IgD-negative memory B cell (primary cell): ENCODE measurements around the gene SLC25A23. TPM values are rescaled to one million over a fixed set of nuclear protein-coding genes. Genes with fewer than 3 reads are reported as not detected.
A peak's percentile ranks its signal among the peaks of the same experiment; 100 is the strongest.

Source experiments
- H3K27ac Mint-ChIP-seq, 3 donors: one replicate each; pipeline ENCODE4 v1.8.0; 2020 to 2022; ENCODE audit warnings: mild to moderate bottlenecking in 3 of 3, mixed read lengths in 3 of 3, moderate library complexity in 1 of 3
- H3K27me3 Mint-ChIP-seq: one replicate; pipeline ENCODE4 v1.8.0; 2021; ENCODE audit warnings: mixed read lengths
- H3K36me3 Mint-ChIP-seq: one replicate; pipeline ENCODE4 v1.8.0; 2020; ENCODE audit warnings: mild to moderate bottlenecking, mixed read lengths
- H3K4me1 Mint-ChIP-seq, 3 donors: one replicate each; pipeline ENCODE4 v1.8.0; 2020 to 2022; ENCODE audit warnings: mixed read lengths in 3 of 3, mild to moderate bottlenecking in 1 of 3
- H3K4me3 Mint-ChIP-seq, 4 donors: one replicate each; pipeline ENCODE4 v1.8.0; 2020 to 2022; ENCODE audit warnings: mild to moderate bottlenecking in 4 of 4, mixed read lengths in 4 of 4, moderate library complexity in 3 of 4
- H3K9me3 Mint-ChIP-seq, 3 donors: one replicate each; pipeline ENCODE4 v1.8.0; 2020 to 2021; ENCODE audit warnings: mixed read lengths in 3 of 3, mild to moderate bottlenecking in 1 of 3
- polyA plus RNA-seq: library from polyadenylated mRNA; unstranded; fragments of 300-500 nt; fragmentation: Illumina TruSeq; gene quantifications from one replicate; pipeline ENCODE4 v1.2.3, GENCODE V29; 2021

Gene SLC25A23
- polyA plus RNA-seq, 1 donor from 2014 or later = 28.2 TPM

DNA sequence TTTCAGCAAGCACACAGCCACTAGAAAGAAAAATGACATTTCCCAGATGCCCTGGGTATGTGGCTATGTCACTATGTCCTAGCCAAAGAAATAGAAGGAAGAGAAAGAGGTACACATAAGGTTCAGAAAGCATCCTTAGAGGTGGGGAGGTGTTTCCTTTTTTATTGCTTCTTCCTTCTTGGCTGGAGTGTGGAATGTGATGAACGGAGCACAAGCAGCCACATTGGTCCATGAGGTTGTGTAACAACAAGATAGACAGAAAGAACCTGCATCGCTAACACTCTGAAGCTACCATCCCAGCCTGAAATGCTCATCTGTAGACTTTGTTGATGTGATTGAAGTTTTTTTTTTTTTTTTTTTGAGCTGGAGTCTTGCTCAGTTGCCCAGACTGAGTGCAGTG is 6.7 kb downstream of the SLC25A23 start:
- Mint-ChIP-seq H3K4me3 (no peak overlapping the region), H3K9me3 (peaks cover 0 to 3% (median 2%) of the 10 kb centered on the region in 3 donors), H3K36me3 (peaks cover 21% of the 10 kb centered on the region), H3K4me1 (peaks cover 0 to 3% (median 3%) of the 10 kb centered on the region in 3 donors), H3K27ac (peak overlapping the region in 1 of 3 donors; percentile 28), H3K27me3 (no peaks in the 10 kb centered on the region)

DNA sequence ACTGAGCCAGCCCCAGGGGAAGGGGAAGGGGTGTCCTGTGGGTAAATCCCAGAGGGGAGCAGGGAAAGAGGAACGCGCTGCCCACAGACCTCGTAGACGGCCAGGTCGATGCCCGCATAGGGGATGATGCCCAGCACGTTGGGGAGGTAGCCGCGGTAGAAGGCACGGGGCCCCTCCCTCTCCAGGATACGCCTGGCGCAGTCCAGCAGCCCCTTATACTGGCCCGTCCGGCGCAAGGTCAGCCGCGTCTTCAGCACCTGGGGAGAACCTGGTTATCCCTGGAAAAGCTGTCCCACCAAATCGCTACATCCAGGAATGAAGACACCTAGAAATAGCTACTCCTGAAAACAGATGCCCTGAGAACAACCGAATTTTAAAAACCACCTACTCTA is 7.4 kb downstream of the SLC25A23 start:
- Mint-ChIP-seq H3K4me1 (no peaks in the 10 kb centered on the region), H3K4me3 (no peak overlapping the region), H3K27ac (no peak overlapping the region), H3K36me3 (peaks cover 21% of the 10 kb centered on the region), H3K9me3 (peaks cover 0 to 3% (median 2%) of the 10 kb centered on the region in 3 donors), H3K27me3 (no peaks in the 10 kb centered on the region)

DNA sequence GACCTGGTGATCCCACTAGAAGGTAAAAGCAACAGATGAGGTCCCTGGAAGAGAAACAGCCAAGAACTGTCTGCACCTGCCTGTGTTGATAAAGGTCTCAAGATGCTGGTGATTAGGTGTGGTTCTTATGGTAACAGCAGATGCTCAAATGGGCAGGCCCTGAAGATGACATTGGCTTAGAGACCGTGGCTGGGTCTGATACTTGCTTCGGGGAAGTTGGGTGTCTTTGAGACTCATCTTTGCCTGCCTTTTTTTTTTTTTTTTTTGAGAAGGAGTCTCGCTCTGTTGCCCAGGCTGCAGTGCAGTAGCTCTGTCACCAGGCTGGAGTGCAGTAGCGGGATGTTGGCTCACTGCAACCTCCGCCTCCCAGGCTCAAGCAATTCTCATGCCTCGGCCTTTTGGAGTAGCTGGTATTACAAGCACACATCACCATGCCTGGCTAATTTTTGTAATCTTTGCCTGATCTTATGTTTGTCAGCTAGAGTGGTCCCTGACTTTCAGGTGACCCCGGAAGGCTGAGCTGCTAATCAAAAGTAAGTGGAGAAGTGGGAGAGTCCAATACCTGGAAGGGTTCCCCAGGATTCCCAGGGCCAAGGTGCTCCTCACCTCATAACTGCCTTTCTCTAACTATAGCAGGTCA is 7.9 kb downstream of the SLC25A23 start:
- no peaks in the 10 kb centered on the region for H3K27me3 Mint-ChIP-seq
- H3K36me3 Mint-ChIP-seq = peaks cover 21% of the 10 kb centered on the region
- peaks cover 0 to 7% (median 2%) of the 10 kb centered on the region in 3 donors for H3K9me3 Mint-ChIP-seq
- H3K4me1 Mint-ChIP-seq = no peaks in the 10 kb centered on the region
- no peak overlapping the region for H3K27ac Mint-ChIP-seq
- no peak overlapping the region for H3K4me3 Mint-ChIP-seq

DNA sequence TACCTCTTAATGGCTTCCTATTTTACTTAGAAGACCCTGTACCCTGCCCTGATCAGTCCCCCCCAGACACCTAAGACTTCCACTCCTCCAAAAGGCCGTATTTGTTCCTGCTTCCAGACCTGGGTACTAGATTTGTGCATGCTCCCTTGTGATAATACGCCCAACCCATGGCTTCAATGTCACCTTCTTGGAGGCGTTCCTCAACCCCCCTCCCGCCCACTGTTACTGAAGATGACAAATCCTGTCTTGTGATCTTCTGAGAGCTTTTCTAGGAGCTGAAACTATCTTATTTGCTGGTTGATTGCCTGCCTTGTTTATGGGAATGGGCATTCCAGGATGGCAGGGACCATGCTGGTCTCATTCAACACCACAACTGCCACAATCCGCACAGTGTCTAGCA is 9.4 kb downstream of the SLC25A23 start:
- Mint-ChIP-seq H3K36me3 (peaks cover 14% of the 10 kb centered on the region), H3K9me3 (peaks cover 1 to 12% (median 2%) of the 10 kb centered on the region in 3 donors), H3K4me3 (no peak overlapping the region), H3K27ac (no peak overlapping the region), H3K4me1 (no peaks in the 10 kb centered on the region), H3K27me3 (no peaks in the 10 kb centered on the region)

DNA sequence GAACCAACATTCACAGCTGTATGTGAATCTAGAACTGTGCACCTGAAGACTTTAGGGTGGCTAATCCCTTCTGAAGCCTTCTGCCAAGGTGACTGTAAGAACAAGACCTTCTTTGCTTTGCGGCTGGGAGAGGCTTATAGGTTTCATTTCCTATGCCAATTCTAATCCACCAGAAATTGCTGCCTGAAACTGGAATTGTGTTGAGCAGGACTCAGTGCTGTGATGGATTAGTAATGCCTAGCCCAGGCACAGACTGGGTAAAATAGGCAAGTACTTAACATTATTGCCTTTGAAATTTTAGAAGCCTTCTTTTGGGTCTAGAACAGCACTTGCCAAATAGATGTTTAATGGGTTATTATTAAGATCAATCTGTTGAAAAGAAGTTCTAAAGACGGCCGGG is 11.5 kb downstream of the SLC25A23 start:
- Mint-ChIP-seq H3K27ac (no peak overlapping the region), H3K36me3 (peaks cover 5% of the 10 kb centered on the region), H3K27me3 (no peaks in the 10 kb centered on the region), H3K9me3 (peaks cover 0 to 9% (median 1%) of the 10 kb centered on the region in 3 donors), H3K4me3 (no peak overlapping the region), H3K4me1 (no peaks in the 10 kb centered on the region)

DNA sequence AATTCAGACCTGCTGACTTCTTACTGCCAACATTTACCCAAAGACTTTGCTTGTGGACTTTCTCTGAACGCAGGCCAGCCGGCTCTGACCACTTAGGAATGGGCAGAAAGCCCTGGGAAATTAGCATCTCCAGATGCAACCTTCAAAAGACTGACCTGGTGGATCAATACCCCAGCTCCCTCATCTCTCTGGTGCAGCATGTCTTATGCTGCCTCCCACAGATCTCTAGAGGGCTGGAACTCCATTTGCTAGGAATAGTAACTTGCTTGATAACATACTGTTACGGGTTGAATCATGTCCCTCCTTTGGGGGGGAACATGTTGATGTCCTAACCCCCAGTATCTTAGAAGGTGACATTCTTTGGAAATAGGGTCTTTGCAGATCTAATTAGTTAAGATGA is 13.1 kb downstream of the SLC25A23 start:
- H3K27ac Mint-ChIP-seq = peak overlapping the region in 2 of 3 donors; percentile 17 to 35
- no peak overlapping the region for H3K4me3 Mint-ChIP-seq
- no peaks in the 10 kb centered on the region for H3K27me3 Mint-ChIP-seq
- H3K9me3 Mint-ChIP-seq = peaks cover 0 to 9% (median 1%) of the 10 kb centered on the region in 3 donors
- H3K36me3 Mint-ChIP-seq = peaks cover 3% of the 10 kb centered on the region
- H3K4me1 Mint-ChIP-seq = no peaks in the 10 kb centered on the region

DNA sequence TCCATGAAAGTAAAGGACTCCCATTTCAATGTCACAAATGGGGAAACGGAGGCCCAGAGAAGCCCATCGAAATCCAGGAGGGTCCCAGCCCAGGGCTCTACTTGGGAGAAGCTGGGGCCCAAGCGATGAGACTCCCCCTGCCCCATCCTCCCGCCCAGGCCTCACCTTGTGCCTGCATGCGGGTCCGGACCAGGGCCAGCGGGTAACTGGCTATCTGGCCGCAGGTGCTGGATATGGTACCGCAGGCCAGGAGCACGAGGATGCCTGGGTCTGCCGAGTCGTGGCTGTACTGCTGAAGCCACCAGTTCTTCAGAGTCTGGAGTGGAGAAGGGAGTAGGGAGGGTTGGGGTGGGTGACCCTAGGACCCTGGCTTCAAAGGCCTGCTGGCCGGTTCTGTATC is 15.6 kb downstream of the SLC25A23 start:
- Mint-ChIP-seq H3K27me3 (no peaks in the 10 kb centered on the region), H3K27ac (peak overlapping the region in 1 of 3 donors; percentile 27), H3K36me3 (peaks cover 2% of the 10 kb centered on the region), H3K4me3 (no peak overlapping the region), H3K9me3 (peaks cover 0 to 9% (median 1%) of the 10 kb centered on the region in 3 donors), H3K4me1 (no peaks in the 10 kb centered on the region)

DNA sequence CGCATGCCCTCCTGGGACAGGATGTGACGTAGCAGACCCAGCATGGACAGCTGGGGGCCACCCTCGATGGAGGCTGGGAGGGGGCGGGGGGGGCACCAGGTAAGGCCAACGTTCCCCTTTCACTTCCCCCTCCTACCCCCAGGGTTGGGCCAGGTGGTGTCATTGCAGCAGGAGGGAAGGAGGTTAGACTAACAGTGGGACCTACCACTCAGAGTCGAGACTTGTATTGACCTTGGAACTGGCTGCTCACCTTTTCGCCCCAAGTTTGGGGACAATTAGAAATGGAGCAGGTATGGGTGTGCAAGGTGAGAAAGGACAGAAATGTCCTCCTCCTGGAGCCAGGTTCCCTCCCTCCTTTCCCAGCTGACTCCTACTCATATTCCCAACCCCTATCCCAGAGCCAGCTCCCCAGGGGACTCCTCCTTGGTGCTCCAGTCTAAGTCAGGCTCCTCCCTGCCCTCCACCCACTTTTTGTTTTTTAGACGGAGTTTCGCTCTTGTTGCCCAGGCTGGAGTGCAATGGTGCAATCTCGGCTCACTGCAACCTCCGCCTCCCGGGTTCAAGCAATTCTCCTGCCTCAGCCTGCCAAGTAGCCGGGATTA is 17.4 kb downstream of the SLC25A23 start:
- peaks cover 0 to 2% (median 0%) of the 10 kb centered on the region in 3 donors for H3K4me1 Mint-ChIP-seq
- H3K36me3 Mint-ChIP-seq = peaks cover 4% of the 10 kb centered on the region
- peaks cover 0 to 9% (median 1%) of the 10 kb centered on the region in 3 donors for H3K9me3 Mint-ChIP-seq
- H3K27ac Mint-ChIP-seq = no peak overlapping the region
- no peak overlapping the region for H3K4me3 Mint-ChIP-seq
- no peaks in the 10 kb centered on the region for H3K27me3 Mint-ChIP-seq

DNA sequence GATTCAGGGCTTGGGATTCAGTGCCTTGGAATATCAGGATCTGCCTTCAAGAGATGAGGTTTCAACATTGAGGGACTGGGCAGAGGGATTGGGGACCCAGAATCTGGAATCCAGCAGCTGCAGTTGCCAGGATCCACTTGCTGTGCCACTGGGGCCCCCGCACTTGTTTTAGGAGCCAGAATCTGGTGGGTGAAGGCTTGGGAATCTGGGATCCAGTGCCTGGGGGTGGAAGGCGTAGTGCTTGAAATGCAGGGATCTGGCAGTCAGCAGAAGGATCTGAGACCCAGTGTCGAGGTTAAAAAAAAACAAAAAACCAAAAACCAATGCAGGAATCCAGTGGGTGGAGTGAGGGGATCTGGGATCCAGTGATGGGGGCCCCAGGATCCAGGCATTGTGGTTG is 18.7 kb downstream of the SLC25A23 start:
- no peaks in the 10 kb centered on the region for H3K27me3 Mint-ChIP-seq
- peaks cover 0 to 1% (median 0%) of the 10 kb centered on the region in 3 donors for H3K9me3 Mint-ChIP-seq
- peaks cover 4% of the 10 kb centered on the region for H3K36me3 Mint-ChIP-seq
- H3K4me1 Mint-ChIP-seq = peaks cover 0 to 2% (median 0%) of the 10 kb centered on the region in 3 donors
- H3K4me3 Mint-ChIP-seq = no peak overlapping the region
- H3K27ac Mint-ChIP-seq = no peak overlapping the region

DNA sequence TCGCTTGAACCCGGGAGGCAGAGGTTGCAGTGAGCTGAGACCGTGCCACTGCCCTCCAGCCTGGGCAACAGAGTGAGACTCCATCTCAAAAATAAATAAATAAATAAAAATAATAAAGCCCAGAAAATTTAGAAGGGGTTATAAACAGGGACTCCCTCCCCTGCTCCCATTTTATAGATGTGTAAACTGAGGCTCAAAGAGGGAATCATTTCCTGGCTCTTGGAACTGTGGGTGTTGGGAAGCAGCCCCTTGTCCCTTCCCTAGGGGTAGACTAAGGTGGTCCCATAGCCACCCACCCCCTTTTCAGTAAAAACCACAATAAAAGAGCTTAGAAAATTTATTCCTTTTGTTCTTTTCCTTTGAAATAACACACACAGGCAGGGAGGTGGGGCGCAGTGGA is 19.8 kb downstream of the SLC25A23 start:
- peak overlapping the region in 1 of 3 donors; percentile 47 for H3K27ac Mint-ChIP-seq
- no peak overlapping the region for H3K4me3 Mint-ChIP-seq
- H3K9me3 Mint-ChIP-seq = no peaks in the 10 kb centered on the region
- H3K36me3 Mint-ChIP-seq = peaks cover 4% of the 10 kb centered on the region
- no peaks in the 10 kb centered on the region for H3K27me3 Mint-ChIP-seq
- peaks cover 0 to 2% (median 0%) of the 10 kb centered on the region in 3 donors for H3K4me1 Mint-ChIP-seq

DNA sequence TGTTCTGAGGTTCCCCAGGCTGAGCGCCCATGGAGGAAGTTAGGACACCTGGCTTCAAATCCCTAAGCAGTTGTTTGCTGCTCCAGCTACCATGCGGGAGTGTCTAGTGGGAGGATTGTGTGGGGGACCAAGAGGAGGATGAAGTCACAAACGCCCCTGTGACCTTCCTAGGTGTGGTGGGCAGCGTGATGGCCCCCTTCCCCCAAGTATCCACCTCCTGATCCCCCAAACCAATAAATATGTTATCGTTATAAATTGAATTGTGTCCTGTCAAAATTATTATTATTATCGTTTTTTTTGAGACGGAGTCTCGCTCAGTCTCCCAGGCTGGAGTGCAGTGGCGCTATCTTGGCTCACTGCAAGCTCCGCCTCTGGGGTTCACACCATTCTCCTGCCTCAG is 25.9 kb downstream of the SLC25A23 start, which contains the start of gene SLC25A41:
Gene SLC25A41, minus strand, starts transcription at position 101 of the 400 bp plus-strand sequence. Its CDS starts 70 bp downstream, at position 31.
- Mint-ChIP-seq H3K27ac (peak within 1 kb of the TSS in 1 of 3 donors; percentile 69), H3K9me3 (no peaks in the 10 kb centered on the region), H3K36me3 (peaks cover under 1% of the 10 kb centered on the region), H3K4me1 (peaks cover 0 to 1% (median 0%) of the 10 kb centered on the region in 3 donors), H3K4me3 (no peak within 1 kb of the TSS), H3K27me3 (no peaks in the 10 kb centered on the region)

DNA sequence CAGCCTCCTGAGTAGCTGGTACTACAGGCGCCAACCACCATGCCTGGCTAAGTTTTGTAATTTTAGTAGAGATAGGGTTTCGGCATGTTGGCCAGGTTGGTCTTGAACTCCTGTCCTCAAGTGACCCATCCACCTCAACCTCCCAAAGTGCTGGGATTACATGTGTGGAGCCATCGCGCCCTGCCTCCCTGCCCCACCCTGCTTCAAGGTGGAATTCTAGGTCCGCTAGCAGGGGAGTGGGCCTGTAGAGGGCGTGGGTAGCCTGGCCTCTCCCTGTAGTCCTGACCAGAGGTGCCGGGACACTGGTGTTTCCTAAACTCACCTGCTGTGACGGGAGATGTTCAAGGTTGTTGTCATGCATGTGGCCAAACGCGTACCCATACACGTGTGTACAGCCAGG is 26.4 kb downstream of the SLC25A23 start:
- H3K27me3 Mint-ChIP-seq = no peaks in the 10 kb centered on the region
- no peaks in the 10 kb centered on the region for H3K9me3 Mint-ChIP-seq
- H3K27ac Mint-ChIP-seq = peak overlapping the region in 1 of 3 donors; percentile 69
- H3K36me3 Mint-ChIP-seq = no peaks in the 10 kb centered on the region
- no peak overlapping the region for H3K4me3 Mint-ChIP-seq
- no peaks in the 10 kb centered on the region for H3K4me1 Mint-ChIP-seq

DNA sequence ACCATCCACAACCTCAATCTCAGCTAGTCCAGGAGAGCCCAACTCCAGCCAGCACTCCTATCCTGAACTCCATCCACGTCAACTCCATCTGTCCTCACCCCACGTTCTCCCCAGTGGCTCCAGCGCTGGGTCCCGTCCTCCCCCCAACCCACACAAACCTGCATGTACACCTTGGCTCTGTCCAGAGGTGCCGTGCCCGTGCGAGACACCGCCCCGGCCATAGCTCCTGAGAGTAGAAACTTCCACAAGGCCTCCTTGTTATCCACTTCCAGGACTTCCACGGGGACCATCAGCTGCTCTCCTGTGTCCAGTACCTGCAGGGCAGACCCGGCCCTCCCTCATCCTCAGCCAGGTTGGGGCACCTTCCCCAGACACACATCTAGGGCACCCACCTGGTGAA is 27.7 kb downstream of the SLC25A23 start:
- H3K27ac Mint-ChIP-seq = peak overlapping the region in 2 of 3 donors; percentile 10 to 53
- no peak overlapping the region for H3K4me3 Mint-ChIP-seq
- no peaks in the 10 kb centered on the region for H3K9me3 Mint-ChIP-seq

DNA sequence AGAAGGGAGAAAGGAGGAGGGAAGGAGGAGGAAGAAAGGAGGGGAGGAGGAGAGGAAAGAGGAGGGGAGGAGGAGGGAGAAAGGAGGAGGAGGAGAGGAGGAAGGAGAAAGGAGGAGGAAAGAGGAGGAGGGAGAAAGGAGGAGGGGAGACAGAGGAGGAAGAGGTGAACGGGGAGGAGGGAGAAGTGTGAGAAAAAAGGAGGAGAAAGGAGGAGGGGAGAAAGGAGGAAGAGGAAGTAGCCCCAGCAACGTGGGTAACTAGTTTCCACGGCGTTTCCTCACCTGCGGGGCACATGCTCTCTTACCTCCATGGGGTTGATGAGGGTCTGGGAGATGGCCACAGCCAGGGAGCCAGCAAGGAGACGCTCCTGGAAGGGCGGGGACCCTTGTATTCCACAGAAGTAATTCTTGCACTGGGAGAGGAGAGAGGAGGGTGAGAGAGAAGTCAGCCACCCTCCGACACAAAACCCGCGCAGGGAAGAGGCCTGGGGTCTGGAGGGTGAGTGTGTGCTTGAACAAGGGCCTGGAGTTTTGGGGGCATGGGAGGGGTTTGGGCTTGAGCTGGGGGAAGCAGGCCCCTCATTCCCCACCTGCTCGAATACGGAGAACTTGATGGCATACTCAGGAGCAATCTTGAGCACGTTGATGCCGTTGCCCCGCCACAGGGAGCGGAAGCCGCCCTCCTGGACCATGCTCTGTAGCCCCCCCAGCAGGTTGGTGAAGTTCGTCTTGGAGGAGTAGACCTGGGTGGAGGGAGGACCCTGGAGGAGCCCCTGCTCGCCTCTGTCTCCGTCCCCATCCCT is 30.0 kb downstream of the SLC25A23 start:
- peaks cover 1 to 7% (median 4%) of the 10 kb centered on the region in 3 donors for H3K4me1 Mint-ChIP-seq
- no peak overlapping the region for H3K27ac Mint-ChIP-seq
- H3K36me3 Mint-ChIP-seq = no peaks in the 10 kb centered on the region
- no peaks in the 10 kb centered on the region for H3K27me3 Mint-ChIP-seq
- no peak overlapping the region for H3K4me3 Mint-ChIP-seq
- no peaks in the 10 kb centered on the region for H3K9me3 Mint-ChIP-seq

More for the DNA sequence above, 27.7 kb downstream of the SLC25A23 start:
- H3K36me3 Mint-ChIP-seq = no peaks in the 10 kb centered on the region
- no peaks in the 10 kb centered on the region for H3K4me1 Mint-ChIP-seq
- H3K27me3 Mint-ChIP-seq = no peaks in the 10 kb centered on the region
